WTC11 (cell line): ENCODE data around the gene COPS3.

Experiments used
- CBFB ChIP-seq: sonication (generic); formaldehyde crosslinking; IDR thresholded peaks from 2 replicates; pipeline ENCODE4 v1.8.1; 2022; ENCODE audit warnings: mild to moderate bottlenecking, low read depth, missing genetic modification reagents
- CREB1 ChIP-seq: sonication (generic); formaldehyde crosslinking; IDR thresholded peaks from 2 replicates; pipeline ENCODE4 v1.8.0; 2023; ENCODE audit warnings: mild to moderate bottlenecking, missing genetic modification reagents
- ELF4 ChIP-seq: sonication (generic); formaldehyde crosslinking; IDR thresholded peaks from 2 replicates; pipeline ENCODE4 v1.8.1; 2022; ENCODE audit warnings: low read depth, mild to moderate bottlenecking, moderate library complexity, missing genetic modification reagents
- NFE2L1 ChIP-seq: sonication (generic); formaldehyde crosslinking; IDR thresholded peaks from 2 replicates; pipeline ENCODE4 v1.8.1; 2023; ENCODE audit warnings: missing genetic modification reagents
- NR1H2 ChIP-seq: sonication (generic); formaldehyde crosslinking; IDR thresholded peaks from 2 replicates; pipeline ENCODE4 v1.9.0; 2021; ENCODE audit warnings: mild to moderate bottlenecking, moderate library complexity, missing genetic modification reagents
- RORB ChIP-seq: fragments of 250-450 bp; sonication (Bioruptor Pico); IDR thresholded peaks from 2 replicates; pipeline ENCODE4 v1.9.0; 2021; ENCODE audit warnings: mild to moderate bottlenecking
- SMAD3 ChIP-seq: sonication (generic); formaldehyde crosslinking; IDR thresholded peaks from 2 replicates; pipeline ENCODE4 v1.8.0; 2022; ENCODE audit warnings: missing genetic modification reagents, mild to moderate bottlenecking, borderline replicate concordance
- TCF7 ChIP-seq: sonication (generic); formaldehyde crosslinking; IDR thresholded peaks from 2 replicates; pipeline ENCODE4 v1.8.0; 2022; ENCODE audit warnings: mild to moderate bottlenecking, low read depth, missing genetic modification reagents, moderate library complexity
- TF ChIP-seq, protein P1 (sequence below): fragments of 200-600 bp; IDR thresholded peaks from 2 replicates; pipeline ENCODE4 v1.8.0; 2022; ENCODE audit warnings: antibody characterized with exemption
- TF ChIP-seq, protein P2 (sequence below): sonication (generic); formaldehyde crosslinking; IDR thresholded peaks from 2 replicates; pipeline ENCODE4 v1.8.0; 2023; ENCODE audit warnings: missing genetic modification reagents
- TF ChIP-seq, protein P3 (sequence below): fragments of 250-450 bp; sonication (Bioruptor Pico); IDR thresholded peaks from 2 replicates; pipeline ENCODE4 v1.9.0; 2021; ENCODE audit warnings: mild to moderate bottlenecking

DNA sequence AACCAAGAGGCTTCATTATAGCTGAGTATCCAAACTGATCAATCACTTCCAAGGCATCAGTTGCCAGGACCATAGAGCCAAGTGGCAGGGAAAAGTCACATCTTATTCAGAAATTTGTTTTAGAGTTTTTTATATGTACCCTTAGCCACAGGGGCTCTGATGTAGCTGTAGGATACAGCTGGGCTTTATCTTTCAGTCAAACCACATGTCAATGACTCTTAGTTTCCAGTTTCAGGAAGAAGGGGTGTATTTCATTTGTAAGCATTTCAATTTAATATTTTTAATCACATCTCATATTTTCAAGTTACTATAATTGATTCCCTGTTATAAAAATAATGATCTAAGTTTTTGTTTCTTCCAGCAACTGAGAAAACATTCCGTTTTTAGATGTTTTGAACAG lies 41.2 kb downstream of the COPS3 start:
- TF ChIP-seq CREB1 (CRISPR knock-in tag), result no peak
- TF ChIP-seq SMAD3 (CRISPR knock-in tag), result no peak
- TF ChIP-seq, protein P1, sequence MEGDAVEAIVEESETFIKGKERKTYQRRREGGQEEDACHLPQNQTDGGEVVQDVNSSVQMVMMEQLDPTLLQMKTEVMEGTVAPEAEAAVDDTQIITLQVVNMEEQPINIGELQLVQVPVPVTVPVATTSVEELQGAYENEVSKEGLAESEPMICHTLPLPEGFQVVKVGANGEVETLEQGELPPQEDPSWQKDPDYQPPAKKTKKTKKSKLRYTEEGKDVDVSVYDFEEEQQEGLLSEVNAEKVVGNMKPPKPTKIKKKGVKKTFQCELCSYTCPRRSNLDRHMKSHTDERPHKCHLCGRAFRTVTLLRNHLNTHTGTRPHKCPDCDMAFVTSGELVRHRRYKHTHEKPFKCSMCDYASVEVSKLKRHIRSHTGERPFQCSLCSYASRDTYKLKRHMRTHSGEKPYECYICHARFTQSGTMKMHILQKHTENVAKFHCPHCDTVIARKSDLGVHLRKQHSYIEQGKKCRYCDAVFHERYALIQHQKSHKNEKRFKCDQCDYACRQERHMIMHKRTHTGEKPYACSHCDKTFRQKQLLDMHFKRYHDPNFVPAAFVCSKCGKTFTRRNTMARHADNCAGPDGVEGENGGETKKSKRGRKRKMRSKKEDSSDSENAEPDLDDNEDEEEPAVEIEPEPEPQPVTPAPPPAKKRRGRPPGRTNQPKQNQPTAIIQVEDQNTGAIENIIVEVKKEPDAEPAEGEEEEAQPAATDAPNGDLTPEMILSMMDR, result no peak
- TF ChIP-seq, protein P2, sequence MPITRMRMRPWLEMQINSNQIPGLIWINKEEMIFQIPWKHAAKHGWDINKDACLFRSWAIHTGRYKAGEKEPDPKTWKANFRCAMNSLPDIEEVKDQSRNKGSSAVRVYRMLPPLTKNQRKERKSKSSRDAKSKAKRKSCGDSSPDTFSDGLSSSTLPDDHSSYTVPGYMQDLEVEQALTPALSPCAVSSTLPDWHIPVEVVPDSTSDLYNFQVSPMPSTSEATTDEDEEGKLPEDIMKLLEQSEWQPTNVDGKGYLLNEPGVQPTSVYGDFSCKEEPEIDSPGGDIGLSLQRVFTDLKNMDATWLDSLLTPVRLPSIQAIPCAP (CRISPR knock-in tag), result no peak
- TF ChIP-seq RORB (CRISPR knock-in tag), result no peak
- TF ChIP-seq NFE2L1 (CRISPR knock-in tag), result no peak
- TF ChIP-seq ELF4 (CRISPR knock-in tag), result no peak
- no peak for TF ChIP-seq CBFB (CRISPR knock-in tag)
- TF ChIP-seq, protein P3, sequence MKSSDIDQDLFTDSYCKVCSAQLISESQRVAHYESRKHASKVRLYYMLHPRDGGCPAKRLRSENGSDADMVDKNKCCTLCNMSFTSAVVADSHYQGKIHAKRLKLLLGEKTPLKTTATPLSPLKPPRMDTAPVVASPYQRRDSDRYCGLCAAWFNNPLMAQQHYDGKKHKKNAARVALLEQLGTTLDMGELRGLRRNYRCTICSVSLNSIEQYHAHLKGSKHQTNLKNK (CRISPR knock-in tag), result no peak
- TF ChIP-seq TCF7, result no peak
- TF ChIP-seq NR1H2, result no peak
